Cerebellar nuclear complex (tissue), 1 donor: ENCODE measurements around the gene RNASE7.

Source experiments
- DNase-seq, 2 experiments: peaks; one replicate each; lab custom pipeline; 2025; lab: John Stamatoyannopoulos, UW

The RNASE7 gene

GRCh38 chr14:21043387-21043973 is 1.3 kb downstream of the RNASE7 start:
- no peak for DNase-seq

GRCh38 chr14:21043974-21044618 is 1.9 kb downstream of the RNASE7 start:
- no peak for DNase-seq

- DNase-seq = no peak
Measured at GRCh38 chr14:21047378-21047781, 5.2 kb downstream of the RNASE7 start.

GRCh38 chr14:21048638-21049037 is 6.5 kb downstream of the RNASE7 start:
- no peak for DNase-seq

- no peak for DNase-seq
Measured at GRCh38 chr14:21049271-21049673, 7.1 kb downstream of the RNASE7 start.

GRCh38 chr14:21050597-21050996 is 8.4 kb downstream of the RNASE7 start:
- DNase-seq = no peak

GRCh38 chr14:21053184-21054122 is 11.3 kb downstream of the RNASE7 start:
- no peak for DNase-seq

- no peak for DNase-seq
Measured at GRCh38 chr14:21054123-21054767, 12.1 kb downstream of the RNASE7 start.

- DNase-seq = no peak
Measured at GRCh38 chr14:21054768-21055145, 12.6 kb downstream of the RNASE7 start.

GRCh38 chr14:21055432-21056117 is 13.4 kb downstream of the RNASE7 start:
- no peak for DNase-seq

GRCh38 chr14:21056520-21057163 is 14.5 kb downstream of the RNASE7 start:
- no peak for DNase-seq

- DNase-seq = no peak
Measured at GRCh38 chr14:21057803-21058675, 15.9 kb downstream of the RNASE7 start, which contains the start of gene RNASE8. Gene RNASE8, plus strand, starts transcription at chr14:21057822. Its CDS starts 71 bp downstream, at chr14:21057893.

GRCh38 chr14:21058903-21059302 is 16.7 kb downstream of the RNASE7 start:
- DNase-seq = no peak

GRCh38 chr14:21059842-21060613 is 17.9 kb downstream of the RNASE7 start:
- no peak for DNase-seq

GRCh38 chr14:21060614-21061346 is 18.6 kb downstream of the RNASE7 start:
- no peak for DNase-seq

GRCh38 chr14:21061347-21061668 is 19.1 kb downstream of the RNASE7 start:
- DNase-seq = no peak

- no peak for DNase-seq
Measured at GRCh38 chr14:21063479-21063878, 21.3 kb downstream of the RNASE7 start.

GRCh38 chr14:21066882-21067502 is 24.8 kb downstream of the RNASE7 start:
- no peak for DNase-seq
